Naive thymus-derived CD4-positive, alpha-beta T cell (primary cell): ENCODE data around the gene COQ5. TPM values are rescaled to one million over a fixed set of nuclear protein-coding genes. Genes with fewer than 3 reads are reported as not detected.

Source experiments
- ATAC-seq: fragments of 150-1000 bp; cut with Tn5 transposase; 2 replicates; pipeline ENCODE4 v1.10.0; 2021; ENCODE audit warnings: mild to moderate bottlenecking, moderate library complexity
- CTCF ChIA-PET: fragments of 350-600 bp; sonication (Branson Sonifier 250); formaldehyde crosslinking; loops from one replicate; lab custom pipeline; 2021; ENCODE audit warnings: antibody characterized with exemption; lab: Charles Lee
- POLR2A ChIA-PET: fragments of 350-600 bp; sonication (Branson Sonifier 250); formaldehyde crosslinking; loops from one replicate; lab custom pipeline; 2021; ENCODE audit warnings: antibody characterized with exemption, inconsistent platforms; lab: Charles Lee
- DNase-seq, 9 donors: peaks; one replicate each; pipeline versions ENCODE4 v3.0.0 to v3.0.0-alpha.2; 2020 to 2022; ENCODE audit warnings: mixed read lengths in 1 of 9
- H3K27ac ChIP-seq: one replicate; pipeline ENCODE4 v1.7.0; 2013; ENCODE audit warnings: mild to moderate bottlenecking, low read depth, low read length, moderate library complexity
- H3K27me3 ChIP-seq, 2 donors: one replicate each; pipeline ENCODE4 v1.7.0; 2013; ENCODE audit warnings: low read length in 2 of 2, mild to moderate bottlenecking in 2 of 2, moderate library complexity in 2 of 2; ENCODE audit not compliant: control insufficient read depth in 2 of 2, insufficient read depth in 2 of 2
- H3K36me3 ChIP-seq, 3 experiments: 1 replicate in 2 of 3; 2 replicates in 1 of 3; pipeline ENCODE4 v1.7.0; 2013; ENCODE audit warnings: low read length in 3 of 3, mild to moderate bottlenecking in 3 of 3, moderate library complexity in 1 of 3; ENCODE audit not compliant: insufficient read depth in 3 of 3, control insufficient read depth in 2 of 3
- H3K4me1 ChIP-seq, 2 donors: one replicate each; pipeline ENCODE4 v1.7.0; 2013; ENCODE audit warnings: low read length in 2 of 2, mild to moderate bottlenecking in 2 of 2, moderate library complexity in 1 of 2; ENCODE audit not compliant: control insufficient read depth in 2 of 2, insufficient read depth in 2 of 2
- H3K4me3 ChIP-seq: 2 replicates; pipeline ENCODE4 v1.7.0; 2013; ENCODE audit warnings: mild to moderate bottlenecking, low read length
- H3K9me3 ChIP-seq, 3 experiments: 1 replicate in 2 of 3; 2 replicates in 1 of 3; pipeline ENCODE4 v1.7.0; 2013; ENCODE audit warnings: low read length in 3 of 3; ENCODE audit not compliant: control insufficient read depth in 2 of 3
- H3K27ac Mint-ChIP-seq, 9 donors: one replicate each; pipeline ENCODE4 v1.8.0; 2020 to 2022; ENCODE audit warnings: mixed read lengths in 9 of 9, mild to moderate bottlenecking in 8 of 9, moderate library complexity in 5 of 9, inconsistent platforms in 2 of 9
- H3K27me3 Mint-ChIP-seq, 5 donors: one replicate each; pipeline ENCODE4 v1.8.0; 2021 to 2022; ENCODE audit warnings: mixed read lengths in 5 of 5, mild to moderate bottlenecking in 1 of 5
- H3K36me3 Mint-ChIP-seq, 5 donors: one replicate each; pipeline ENCODE4 v1.8.0; 2020 to 2022; ENCODE audit warnings: mixed read lengths in 5 of 5, mild to moderate bottlenecking in 3 of 5, inconsistent platforms in 1 of 5
- H3K4me1 Mint-ChIP-seq, 7 donors: one replicate each; pipeline ENCODE4 v1.8.0; 2020 to 2022; ENCODE audit warnings: mixed read lengths in 7 of 7, mild to moderate bottlenecking in 3 of 7, inconsistent platforms in 1 of 7
- H3K4me3 Mint-ChIP-seq, 10 donors: one replicate each; pipeline ENCODE4 v1.8.0; 2020 to 2022; ENCODE audit warnings: mild to moderate bottlenecking in 10 of 10, mixed read lengths in 10 of 10, moderate library complexity in 6 of 10, inconsistent platforms in 2 of 10
- H3K9me3 Mint-ChIP-seq, 11 donors: one replicate each; pipeline ENCODE4 v1.8.0; 2020 to 2022; ENCODE audit warnings: mixed read lengths in 11 of 11, mild to moderate bottlenecking in 4 of 11, inconsistent platforms in 1 of 11, moderate library complexity in 1 of 11
- intact Hi-C, 2 donors: fragments of 100-400 bp; cut with micrococcal nuclease; formaldehyde crosslinking; loops; one replicate each; pipeline ENCODE4 v1.15.1; 2023
- polyA plus RNA-seq, 2 donors: library from polyadenylated mRNA; unstranded; fragments of 300-500 nt; fragmentation: Illumina TruSeq; gene quantifications; one replicate each; pipeline ENCODE4 v1.2.3, GENCODE V29; 2021
- total RNA-seq, 6 experiments: library from RNA in 5 of 6; stranded (reverse) in 5 of 6; gene quantifications; 1 replicate in 5 of 6; 2 replicates in 1 of 6; pipeline ENCODE4 v1.2.3 and lab custom pipeline; 2021 to 2026

COQ5 gene
- total and polyA plus RNA-seq, 7 experiments from 2014 or later = 11.3 to 49.0 (median 23.5) TPM

GRCh38 chr12:120462099-120462640, 66.8 kb downstream of the COQ5 start:
- DNase-seq (no peak), ATAC-seq (no peak)
- no peak overlapping the region for H3K27ac ChIP-seq
- Mint-ChIP-seq H3K9me3 (no peaks in the 10 kb centered on the region), H3K4me3 (no peak overlapping the region), H3K27ac (peak overlapping the region in 2 of 9 donors; percentile 16 to 67), H3K4me1 (peaks cover 12 to 26% (median 24%) of the 10 kb centered on the region in 7 donors), H3K36me3 (peaks cover 4 to 44% (median 15%) of the 10 kb centered on the region in 5 donors), H3K27me3 (no peaks in the 10 kb centered on the region)
- intact Hi-C loops = no loop called here
- no peaks in the 10 kb centered on the region for H3K9me3 ChIP-seq
- H3K4me1 ChIP-seq = peaks cover 0 to 9% of the 10 kb centered on the region in 2 donors
- ChIA-PET POLR2A (interaction anchor here (0.6 to 1.8 kb wide), 3 partner anchors 10 to 222 kb away, joined by 3 to 6 read pairs (median 6); no protein-coding TSS in a partner anchor), CTCF (no interaction called here)
- H3K36me3 ChIP-seq = peaks cover 26 to 82% (median 61%) of the 10 kb centered on the region in 3 experiments
- no peaks in the 10 kb centered on the region for H3K27me3 ChIP-seq
- no peak overlapping the region for H3K4me3 ChIP-seq

- Mint-ChIP-seq H3K4me1 (peaks cover 1 to 20% (median 5%) of the 10 kb centered on the region in 7 donors), H3K27me3 (no peaks in the 10 kb centered on the region), H3K27ac (no peak overlapping the region), H3K36me3 (peaks cover under 1 to 46% (median 19%) of the 10 kb centered on the region in 5 donors), H3K9me3 (no peaks in the 10 kb centered on the region), H3K4me3 (no peak overlapping the region)
- intact Hi-C loops = no loop called here
- ChIA-PET POLR2A (interaction anchor here (2.1 kb wide), 1 partner anchor 14 kb away, joined by 6 read pairs; the partner anchor contains the start of genes GATC and TRIAP1), CTCF (interaction anchor here (0.6 to 2.3 kb wide), 2 partner anchors 9 to 61 kb away, joined by 3 to 6 read pairs; partner anchors contain the start of gene SRSF9)
- peaks cover 26 to 91% (median 56%) of the 10 kb centered on the region in 3 experiments for H3K36me3 ChIP-seq
- H3K27ac ChIP-seq = no peak overlapping the region
- ATAC-seq = no peak
- DNase-seq = no peak
- no peaks in the 10 kb centered on the region for H3K27me3 ChIP-seq
- no peak overlapping the region for H3K4me3 ChIP-seq
- H3K9me3 ChIP-seq = no peaks in the 10 kb centered on the region
- no peaks in the 10 kb centered on the region for H3K4me1 ChIP-seq
These were observed 68.8 kb downstream of the COQ5 start for GRCh38 chr12:120460157-120460556.

GRCh38 chr12:120457133-120457532, 71.8 kb downstream of the COQ5 start:
- CTCF ChIA-PET = interaction anchor here (0.7 to 1.6 kb wide), 3 partner anchors 10 to 516 kb away, joined by 3 to 6 read pairs (median 5); no protein-coding TSS in a partner anchor
- intact Hi-C loops = no loop called here
- H3K9me3 Mint-ChIP-seq = no peaks in the 10 kb centered on the region

GRCh38 chr12:120455302-120455701, 73.7 kb downstream of the COQ5 start:
- peaks cover 6 to 62% (median 25%) of the 10 kb centered on the region in 3 experiments for H3K36me3 ChIP-seq

More at GRCh38 chr12:120457133-120457532, 71.8 kb downstream of the COQ5 start:
- Mint-ChIP-seq H3K36me3 (peaks cover 0 to 27% (median 14%) of the 10 kb centered on the region in 5 donors), H3K27me3 (no peaks in the 10 kb centered on the region), H3K4me1 (peaks cover 0 to 21% (median 4%) of the 10 kb centered on the region in 7 donors), H3K4me3 (no peak overlapping the region), H3K27ac (peak overlapping the region in 4 of 9 donors; percentile 9 to 72 (median 54))
- Histone ChIP-seq H3K27ac (no peak overlapping the region), H3K27me3 (no peaks in the 10 kb centered on the region), H3K4me3 (no peak overlapping the region), H3K36me3 (peaks cover 8 to 74% (median 35%) of the 10 kb centered on the region in 3 experiments), H3K4me1 (no peaks in the 10 kb centered on the region), H3K9me3 (no peaks in the 10 kb centered on the region)
- ATAC-seq (peak; percentile 40), DNase-seq (no peak)
- POLR2A ChIA-PET = interaction anchor here (0.6 to 2.9 kb wide), 4 partner anchors 10 to 1788 kb away, joined by 3 to 24 read pairs (median 3); partner anchors contain the start of gene SRSF9

GRCh38 chr12:120453977-120454376, 75.0 kb downstream of the COQ5 start:
- Histone ChIP-seq H3K27ac (no peak overlapping the region), H3K9me3 (no peaks in the 10 kb centered on the region), H3K27me3 (no peaks in the 10 kb centered on the region), H3K36me3 (peaks cover 3 to 49% (median 17%) of the 10 kb centered on the region in 3 experiments), H3K4me1 (peaks cover 0 to 3% of the 10 kb centered on the region in 2 donors), H3K4me3 (no peak overlapping the region)
- no peaks in the 10 kb centered on the region for H3K9me3 Mint-ChIP-seq
- DNase-seq (peak in 4 of 9 donors; percentile 23 to 41 (median 28)), ATAC-seq (peak; percentile 90)
- H3K36me3 Mint-ChIP-seq = peaks cover 0 to 19% (median 8%) of the 10 kb centered on the region in 5 donors
- H3K27me3 Mint-ChIP-seq = no peaks in the 10 kb centered on the region
- H3K27ac Mint-ChIP-seq = peak overlapping the region in 3 of 9 donors; percentile 30 to 65 (median 42)
- H3K4me1 Mint-ChIP-seq = peaks cover 5 to 16% (median 8%) of the 10 kb centered on the region in 7 donors
- CTCF ChIA-PET = interaction anchor here (1.2 to 2.0 kb wide), 2 partner anchors 15 to 151 kb away, joined by 3 to 5 read pairs; partner anchors contain the start of gene SIRT4
- no peak overlapping the region for H3K4me3 Mint-ChIP-seq
- intact Hi-C loops = loop anchor here in 1 of 2 donors (1.0 to 2.0 kb wide), 2 partner anchors 15 kb away; partner anchors contain the start of gene SRSF9
- POLR2A ChIA-PET = interaction anchor here (0.6 kb wide), 1 partner anchor 8 kb away, joined by 3 read pairs; the partner anchor contains the start of genes GATC and TRIAP1

More at GRCh38 chr12:120455302-120455701, 73.7 kb downstream of the COQ5 start:
- H3K4me3 Mint-ChIP-seq = peak overlapping the region in 1 of 10 donors; percentile 45
- Histone ChIP-seq H3K9me3 (no peaks in the 10 kb centered on the region), H3K27ac (no peak overlapping the region), H3K4me1 (no peaks in the 10 kb centered on the region), H3K27me3 (no peaks in the 10 kb centered on the region), H3K4me3 (no peak overlapping the region)
- intact Hi-C loops = loop anchor here in 1 of 2 donors (2.0 kb wide), 1 partner anchor 13 kb away; the partner anchor contains the start of gene SRSF9
- no peak for DNase-seq
- no peak for ATAC-seq
- H3K27me3 Mint-ChIP-seq = no peaks in the 10 kb centered on the region
- POLR2A ChIA-PET = interaction anchor here (1.2 kb wide), 1 partner anchor 13 kb away, joined by 4 read pairs; no protein-coding TSS in a partner anchor
- H3K4me1 Mint-ChIP-seq = peaks cover 0 to 19% (median 4%) of the 10 kb centered on the region in 7 donors
- no peak overlapping the region for H3K27ac Mint-ChIP-seq
- H3K9me3 Mint-ChIP-seq = no peaks in the 10 kb centered on the region
- peaks cover 0 to 22% (median 12%) of the 10 kb centered on the region in 5 donors for H3K36me3 Mint-ChIP-seq
- CTCF ChIA-PET = interaction anchor here (0.6 kb wide), 1 partner anchor 397 kb away, joined by 3 read pairs; no protein-coding TSS in a partner anchor
